ENCODE measurements around the gene ATP2A3.

ATP2A3 gene

GRCh38 chr17:4006745-4007211, 42.5 kb upstream of the ATP2A3 start:
- TF ChIP-seq, protein P1, sequence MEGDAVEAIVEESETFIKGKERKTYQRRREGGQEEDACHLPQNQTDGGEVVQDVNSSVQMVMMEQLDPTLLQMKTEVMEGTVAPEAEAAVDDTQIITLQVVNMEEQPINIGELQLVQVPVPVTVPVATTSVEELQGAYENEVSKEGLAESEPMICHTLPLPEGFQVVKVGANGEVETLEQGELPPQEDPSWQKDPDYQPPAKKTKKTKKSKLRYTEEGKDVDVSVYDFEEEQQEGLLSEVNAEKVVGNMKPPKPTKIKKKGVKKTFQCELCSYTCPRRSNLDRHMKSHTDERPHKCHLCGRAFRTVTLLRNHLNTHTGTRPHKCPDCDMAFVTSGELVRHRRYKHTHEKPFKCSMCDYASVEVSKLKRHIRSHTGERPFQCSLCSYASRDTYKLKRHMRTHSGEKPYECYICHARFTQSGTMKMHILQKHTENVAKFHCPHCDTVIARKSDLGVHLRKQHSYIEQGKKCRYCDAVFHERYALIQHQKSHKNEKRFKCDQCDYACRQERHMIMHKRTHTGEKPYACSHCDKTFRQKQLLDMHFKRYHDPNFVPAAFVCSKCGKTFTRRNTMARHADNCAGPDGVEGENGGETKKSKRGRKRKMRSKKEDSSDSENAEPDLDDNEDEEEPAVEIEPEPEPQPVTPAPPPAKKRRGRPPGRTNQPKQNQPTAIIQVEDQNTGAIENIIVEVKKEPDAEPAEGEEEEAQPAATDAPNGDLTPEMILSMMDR (IDR thresholded peaks at IDR 0.05; ENCODE audit: insufficient read depth, low read depth, low read length, missing control alignments): no peak

DNA sequence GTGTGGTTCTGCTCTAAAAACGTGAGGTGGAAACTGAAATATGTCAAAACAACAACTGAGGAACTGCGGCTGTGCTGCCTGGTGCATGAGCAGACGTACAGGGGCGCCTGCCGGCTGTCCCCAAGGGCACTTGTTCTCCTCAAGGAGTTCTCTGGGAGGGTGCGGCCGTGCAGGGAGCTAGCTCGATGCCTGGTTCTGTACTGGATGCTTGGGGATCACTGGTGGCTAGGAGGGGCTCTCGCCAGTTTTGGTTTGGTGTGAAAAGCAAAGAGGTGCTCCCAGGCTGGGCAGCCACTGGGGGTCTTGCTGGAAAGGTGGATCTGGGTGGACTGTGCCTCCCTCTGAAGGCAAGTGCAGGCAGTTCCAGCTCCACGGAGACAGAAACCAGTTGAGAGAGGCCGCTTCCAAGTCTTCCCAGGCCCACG, 41.9 kb upstream of the ATP2A3 start:
- DNase-seq (ENCODE audit: low read depth): no peak
- TF ChIP-seq, protein P1 (IDR thresholded peaks at IDR 0.05; ENCODE audit: insufficient read depth, low read depth, low read length, missing control alignments): no peak
- H3K4me3 ChIP-seq (ENCODE audit: low read length): no peak overlapping the region

More at GRCh38 chr17:4006745-4007211, 42.5 kb upstream of the ATP2A3 start:
- no peak for DNase-seq (ENCODE audit: low read depth)
- no peak overlapping the region for H3K4me3 ChIP-seq (ENCODE audit: low read length)

DNA sequence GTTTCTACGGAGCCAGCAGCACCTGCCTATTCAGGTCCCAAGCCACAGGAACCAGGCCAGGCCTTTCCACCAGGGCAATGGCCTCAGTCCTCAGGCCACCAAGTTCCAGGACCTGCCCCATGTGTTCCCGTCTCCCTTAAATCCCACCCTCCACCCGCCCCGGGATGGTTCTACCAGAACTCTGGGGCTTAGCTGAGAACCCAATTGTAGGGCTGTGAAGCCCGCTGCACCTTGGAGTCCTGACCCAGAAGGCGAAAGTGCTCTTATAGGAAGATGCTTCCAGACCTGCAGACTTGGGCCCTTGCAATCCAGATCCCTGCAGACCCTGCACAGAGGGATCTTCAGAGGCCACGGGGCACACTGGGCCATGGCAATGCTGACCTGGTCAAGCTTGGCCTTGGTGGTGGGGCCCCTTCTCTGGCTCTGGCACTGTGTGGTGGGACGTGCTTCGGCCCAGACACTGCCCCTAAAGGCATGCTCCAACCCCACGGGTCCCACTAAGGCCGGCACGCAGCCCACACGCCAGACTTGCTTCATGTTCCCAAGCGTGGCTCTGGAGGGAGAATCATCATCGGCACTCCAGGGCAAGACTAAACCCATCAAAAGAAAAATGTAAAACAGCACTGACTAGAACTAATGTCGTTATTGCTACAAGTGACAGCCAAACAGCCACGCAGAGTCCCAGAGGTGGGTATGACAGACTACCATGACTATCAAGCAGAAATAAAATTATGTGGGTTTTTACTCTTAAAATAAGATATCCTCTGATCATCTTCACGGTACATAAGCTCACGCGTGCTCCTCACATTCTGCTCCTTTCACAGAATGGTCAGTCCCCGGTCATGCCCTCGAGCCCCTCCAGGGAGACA, 41.3 kb upstream of the ATP2A3 start:
- DNase-seq (ENCODE audit: low read depth): no peak
- TF ChIP-seq, protein P1 (IDR thresholded peaks at IDR 0.05; ENCODE audit: insufficient read depth, low read depth, low read length, missing control alignments): no peak
- no peak overlapping the region for H3K4me3 ChIP-seq (ENCODE audit: low read length)

DNA sequence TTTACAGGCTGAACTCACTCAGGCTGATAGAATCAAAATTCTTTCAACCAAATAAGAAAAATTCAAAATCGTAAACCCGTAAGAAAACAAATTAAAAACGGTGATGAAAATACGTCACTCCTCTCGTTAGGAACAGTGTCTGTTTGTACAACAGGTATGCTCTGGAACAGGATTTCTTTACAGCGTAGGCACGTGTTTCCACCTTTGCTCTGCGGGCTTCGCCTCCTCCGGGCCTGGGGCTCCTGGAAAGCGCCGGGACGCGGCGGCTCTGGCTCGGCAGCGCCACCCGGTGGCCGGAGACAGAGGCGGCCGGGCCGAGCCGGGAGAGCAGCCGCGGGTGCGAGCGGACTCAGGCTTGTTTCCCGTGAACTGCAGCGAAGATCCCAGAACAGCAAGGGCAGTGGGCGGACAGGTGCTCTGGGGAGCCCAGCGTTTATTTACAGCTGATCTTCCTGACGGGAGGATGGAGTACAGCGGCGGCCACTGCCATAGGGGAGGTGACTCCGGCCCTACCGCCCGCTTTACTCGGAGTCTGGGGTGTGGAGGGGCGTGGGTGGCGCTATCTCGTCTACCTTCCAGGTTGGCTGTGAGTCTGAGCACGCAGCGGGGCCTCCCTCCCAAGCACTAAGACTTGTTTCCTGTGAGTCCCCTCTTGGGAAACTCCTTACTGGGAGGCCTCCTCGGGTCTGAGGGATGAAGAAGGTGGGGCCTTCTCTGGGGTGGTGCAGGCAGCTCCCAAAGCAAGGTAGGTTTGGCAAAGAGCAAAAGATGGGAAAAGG, 40.5 kb upstream of the ATP2A3 start:
- TF ChIP-seq, protein P1 (IDR thresholded peaks at IDR 0.05; ENCODE audit: insufficient read depth, low read depth, low read length, missing control alignments): peak; percentile 55
- peak; percentile 33 for DNase-seq (ENCODE audit: low read depth)
- H3K4me3 ChIP-seq (ENCODE audit: low read length): no peak overlapping the region

DNA sequence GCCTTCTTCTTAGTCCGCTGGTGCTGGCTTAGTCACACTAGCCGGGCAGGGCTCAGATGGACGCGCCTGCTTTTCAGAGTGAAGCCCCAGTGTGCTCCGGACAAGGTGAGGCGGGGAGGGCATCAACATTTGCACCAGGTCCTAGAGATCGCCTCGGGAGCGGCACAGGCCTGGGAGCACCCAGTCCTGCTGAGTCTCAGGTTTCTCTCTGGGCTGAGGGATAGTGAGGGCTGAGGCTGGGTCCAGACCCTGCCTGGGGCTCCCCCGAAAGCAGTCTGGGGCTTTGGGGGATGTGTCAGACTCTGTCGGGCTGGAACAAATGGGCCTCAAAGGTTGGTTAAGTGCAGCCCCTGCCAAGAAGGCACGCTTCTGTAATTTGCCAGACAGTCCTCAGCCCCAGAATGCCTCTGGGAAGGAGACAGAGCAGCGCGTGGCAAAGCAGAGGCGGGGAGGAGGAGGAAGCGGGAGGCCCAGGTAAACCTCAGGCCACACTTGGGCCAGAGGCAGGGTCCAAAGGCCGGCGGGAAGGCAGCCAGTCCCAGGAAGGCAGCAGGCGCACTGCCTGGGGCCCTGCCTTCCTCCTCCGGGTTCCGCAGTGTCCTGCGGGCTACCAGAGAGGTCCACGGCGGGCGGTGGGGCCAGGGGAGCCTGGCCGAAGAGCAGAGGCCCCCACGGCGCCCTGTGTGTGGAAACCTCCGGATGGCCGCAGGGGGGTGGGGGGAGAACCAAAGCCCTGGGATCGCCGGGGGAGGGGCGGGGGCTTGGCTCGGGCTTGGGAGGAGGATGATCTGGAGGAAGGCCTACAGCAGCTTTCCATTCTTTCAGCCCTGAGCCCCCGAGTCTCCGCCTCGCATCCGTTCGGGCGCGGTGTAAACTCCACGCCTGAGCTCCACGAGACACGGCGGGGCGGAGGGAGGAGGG, 39.5 kb upstream of the ATP2A3 start:
- DNase-seq (ENCODE audit: low read depth): no peak
- no peak overlapping the region for H3K4me3 ChIP-seq (ENCODE audit: low read length)
- TF ChIP-seq, protein P1 (IDR thresholded peaks at IDR 0.05; ENCODE audit: insufficient read depth, low read depth, low read length, missing control alignments): no peak

- no peak for DNase-seq (ENCODE audit: low read depth)
- TF ChIP-seq, protein P1 (IDR thresholded peaks at IDR 0.05; ENCODE audit: insufficient read depth, low read depth, low read length, missing control alignments): no peak
- H3K4me3 ChIP-seq (ENCODE audit: low read length): no peak overlapping the region
Observed at GRCh38 chr17:4003131-4003500, 38.9 kb upstream of the ATP2A3 start.
